SK-N-SH (cell line): Measurements from ENCODE around the gene CHD6. TPM values are rescaled to one million over a fixed set of nuclear protein-coding genes. Genes with fewer than 3 reads are reported as not detected.

Experiments used
- CTCF ChIA-PET: fragments of 300-600, 350-600 bp; formaldehyde crosslinking; extraction: SDS; loops from one replicate; lab custom pipeline; 2021; lab: Yijun Ruan, JAX
- POLR2A ChIA-PET: fragments of 350-600 bp; sonication (Branson Sonifier 250); formaldehyde crosslinking; extraction: SDS; loops from one replicate; lab custom pipeline; 2020; ENCODE audit warnings: antibody characterized with exemption, inconsistent platforms; lab: Yijun Ruan, JAX
- DNase-seq: peaks from one replicate; pipeline ENCODE4 v3.0.0; 2012
- H2AFZ ChIP-seq: fragments of 200-600 bp; sonication (generic); 2 replicates; pipeline ENCODE4 v1.8.1; 2016; ENCODE audit warnings: antibody characterized with exemption, mild to moderate bottlenecking, low read depth
- H3F3A ChIP-seq: fragments of 200-600 bp; sonication (generic); replicated peaks from 2 replicates; pipeline ENCODE3; 2016; ENCODE audit warnings: antibody characterized with exemption, mild to moderate bottlenecking; ENCODE audit not compliant: insufficient read depth
- H3K27ac ChIP-seq, 2 experiments: fragments of 200-500 bp in 1 of 2; fragments of 200-600 bp in 1 of 2; sonication (Bioruptor generic) in 1 of 2; sonication (generic), shearing (Covaris generic) in 1 of 2; 2 replicates each; pipeline versions ENCODE4 v1.5.1 to v1.6.1; 2014 to 2016; ENCODE audit warnings: low read depth in 2 of 2, inconsistent platforms in 1 of 2, low read length in 1 of 2, mild to moderate bottlenecking in 1 of 2, mixed read lengths in 1 of 2
- H3K27me3 ChIP-seq: fragments of 200-600 bp; sonication (generic), shearing (Covaris generic); 2 replicates; pipeline ENCODE4 v1.6.1; 2016; ENCODE audit warnings: mixed run types; ENCODE audit not compliant: insufficient read depth
- H3K36me3 ChIP-seq, 2 experiments: fragments of 200-500 bp in 1 of 2; fragments of 200-600 bp in 1 of 2; sonication (Bioruptor generic) in 1 of 2; sonication (generic) in 1 of 2; replicated peaks in 1 of 2; 2 replicates each; pipeline versions ENCODE3 to v1.5.1; 2014 to 2016; ENCODE audit warnings: low read length in 1 of 2, mild to moderate bottlenecking in 1 of 2; ENCODE audit not compliant: insufficient read depth in 2 of 2, control insufficient read depth in 1 of 2
- H3K4me1 ChIP-seq, 2 experiments: fragments of 200-500 bp in 1 of 2; fragments of 200-600 bp in 1 of 2; sonication (Bioruptor generic) in 1 of 2; sonication (generic), shearing (Covaris generic) in 1 of 2; 2 replicates each; pipeline versions ENCODE4 v1.5.1 to v1.6.1; 2014 to 2016; ENCODE audit warnings: low read depth in 1 of 2, low read length in 1 of 2, mixed run types in 1 of 2; ENCODE audit not compliant: insufficient read depth in 2 of 2, control insufficient read depth in 1 of 2
- H3K4me2 ChIP-seq: fragments of 200-600 bp; sonication (generic), shearing (Covaris generic); 2 replicates; pipeline ENCODE4 v1.6.1; 2017; ENCODE audit warnings: mixed run types
- H3K4me3 ChIP-seq, 2 experiments: fragments of 200-500 bp in 1 of 2; fragments of 200-600 bp in 1 of 2; sonication (Bioruptor generic) in 1 of 2; sonication (generic), shearing (Covaris generic) in 1 of 2; 2 replicates each; pipeline versions ENCODE4 v1.5.1 to v1.8.1; 2014 to 2016; ENCODE audit warnings: low read depth in 2 of 2, inconsistent platforms in 1 of 2, low read length in 1 of 2, mild to moderate bottlenecking in 1 of 2, mixed read lengths in 1 of 2, moderate library complexity in 1 of 2
- H3K79me2 ChIP-seq: fragments of 200-600 bp; sonication (generic); 2 replicates; pipeline ENCODE4 v1.8.1; 2017; ENCODE audit warnings: mild to moderate bottlenecking; ENCODE audit not compliant: insufficient read depth
- H3K9ac ChIP-seq: fragments of 200-600 bp; sonication (generic); 2 replicates; pipeline ENCODE4 v1.6.1; 2017; ENCODE audit warnings: mixed run types
- H3K9me2 ChIP-seq: fragments of 200-600 bp; sonication (generic); 2 replicates; pipeline ENCODE4 v1.6.1; 2017; ENCODE audit warnings: mixed run types
- H3K9me3 ChIP-seq: fragments of 200-600 bp; sonication (generic); 2 replicates; pipeline ENCODE4 v1.6.1; 2017; ENCODE audit warnings: mixed run types, mild to moderate bottlenecking, moderate library complexity
- H4K20me1 ChIP-seq: fragments of 200-600 bp; sonication (generic); 2 replicates; pipeline ENCODE4 v1.6.1; 2017; ENCODE audit warnings: mild to moderate bottlenecking, mixed run types; ENCODE audit not compliant: insufficient read depth
- EZH2phosphoT487 ChIP-seq: fragments of 200-600 bp; sonication (generic); IDR thresholded peaks from 2 replicates; pipeline ENCODE4 v1.6.1; 2017; ENCODE audit warnings: low read depth, mixed run types, mild to moderate bottlenecking, antibody characterized with exemption, moderate library complexity, borderline replicate concordance
- FOXJ3 ChIP-seq: sonication (generic); formaldehyde crosslinking; IDR thresholded peaks from 2 replicates; pipeline ENCODE4 v1.5.1; 2020; ENCODE audit warnings: mild to moderate bottlenecking, missing genetic modification reagents
- GATA2 ChIP-seq: sonication (generic); formaldehyde crosslinking; IDR thresholded peaks from 2 replicates; pipeline ENCODE4 v1.5.0; 2020; ENCODE audit warnings: mild to moderate bottlenecking, missing genetic modification reagents
- JUND ChIP-seq: IDR thresholded peaks from 2 replicates; pipeline ENCODE4 v1.4.0; 2012
- MEF2A ChIP-seq: IDR thresholded peaks from 2 replicates; pipeline ENCODE4 v1.4.0; 2012; ENCODE audit warnings: low read depth, borderline replicate concordance
- MXI1 ChIP-seq: IDR thresholded peaks from 2 replicates; pipeline ENCODE4 v1.6.1; 2012; ENCODE audit warnings: mild to moderate bottlenecking, low read depth, low read length, improper control_type of control experiment
- NRF1 ChIP-seq: IDR thresholded peaks from 2 replicates; pipeline ENCODE4 v1.6.1; 2012; ENCODE audit warnings: low read depth, mild to moderate bottlenecking, low read length
- RXRA ChIP-seq: IDR thresholded peaks from 2 replicates; pipeline ENCODE4 v1.4.0; 2012; ENCODE audit warnings: low read depth, mild to moderate bottlenecking, borderline replicate concordance
- SMC3 ChIP-seq: IDR thresholded peaks from 2 replicates; pipeline ENCODE4 v1.6.1; 2012; ENCODE audit warnings: low read depth, low read length, improper control_type of control experiment
- TCF12 ChIP-seq: IDR thresholded peaks from 2 replicates; pipeline ENCODE4 v1.4.0; 2012
- TEAD4 ChIP-seq: IDR thresholded peaks from 2 replicates; pipeline ENCODE4 v1.4.0; 2012; ENCODE audit warnings: mild to moderate bottlenecking, borderline replicate concordance; ENCODE audit not compliant: insufficient read depth
- WGBS: methylation state at CpG from one replicate; pipeline ENCODE4 v1.1.6; 2017; ENCODE audit warnings: low lambda C conversion rate; 5-methylcytosine and 5-hydroxymethylcytosine counted together
- polyA plus RNA-seq, 3 experiments: library from polyadenylated mRNA; depleted of rRNA; stranded (reverse); fragments of >200 nt; gene quantifications; 2 replicates each; pipeline ENCODE4 v1.2.3, GENCODE V29; 2012
- TF ChIP-seq, protein P1 (sequence below): IDR thresholded peaks from 2 replicates; pipeline ENCODE4 v1.4.0; 2012; ENCODE audit warnings: low read depth
- TF ChIP-seq, protein P2 (sequence below): fragments of 150-350 bp; IDR thresholded peaks from 2 replicates; pipeline ENCODE4 v1.6.1; 2016; ENCODE audit warnings: mild to moderate bottlenecking, low read depth, low read length

CHD6 gene
- polyA plus RNA-seq, 1 of the 3 experiments (the other 2 are of a cell fraction), result 7.1 TPM

DNA sequence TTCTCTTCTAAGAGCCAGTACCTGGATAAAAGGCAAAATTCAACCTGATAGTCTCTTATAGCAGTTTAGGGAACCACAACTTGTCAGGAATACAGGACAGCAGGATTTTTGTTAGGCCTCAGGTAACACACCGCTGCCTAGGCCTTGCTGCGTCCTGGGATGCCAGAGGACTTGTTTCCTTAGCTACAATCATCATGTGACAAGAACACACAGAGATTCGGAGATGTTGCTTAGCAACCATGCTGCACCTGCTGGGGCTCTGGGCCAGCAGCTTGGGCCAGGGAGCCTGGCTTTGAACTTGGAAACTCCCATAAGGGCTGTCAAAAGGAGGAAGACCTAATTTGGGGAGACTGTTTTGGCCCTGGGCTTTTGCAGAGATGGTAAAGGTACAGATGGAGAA, 36.1 kb upstream of the CHD6 start:
- WGBS, result 34% methylated on average over 3 of the region's 3 CpGs
- TF ChIP-seq FOXJ3 (CRISPR knock-in tag) (no peak), JUND (no peak), MXI1 (no peak), MEF2A (no peak), GATA2 (no peak), SMC3 (no peak), EZH2phosphoT487 (no peak)
- TF ChIP-seq, protein P1, sequence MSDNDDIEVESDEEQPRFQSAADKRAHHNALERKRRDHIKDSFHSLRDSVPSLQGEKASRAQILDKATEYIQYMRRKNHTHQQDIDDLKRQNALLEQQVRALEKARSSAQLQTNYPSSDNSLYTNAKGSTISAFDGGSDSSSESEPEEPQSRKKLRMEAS, result no peak
- Histone ChIP-seq H3K36me3 (no peaks in the 10 kb centered on the region), H3K4me1 (peaks cover 0 to 7% of the 10 kb centered on the region in 2 experiments; a peak in 1 of 4 replicates), H4K20me1 (no peaks in the 10 kb centered on the region), H3K9me2 (no peaks in the 10 kb centered on the region), H3K27ac (no peak overlapping the region), H3K4me3 (no peak overlapping the region), H3K9me3 (no peaks in the 10 kb centered on the region), H2AFZ (no peak overlapping the region), H3K27me3 (no peaks in the 10 kb centered on the region; the same call in 1 of the 2 replicates), H3K79me2 (no peaks in the 10 kb centered on the region), H3F3A (no peaks in the 10 kb centered on the region), H3K9ac (no peak overlapping the region), H3K4me2 (no peak overlapping the region)
- DNase-seq, result no peak
- ChIA-PET POLR2A (no interaction called here), CTCF (interaction anchor here (2.6 kb wide), 1 partner anchor 12 kb away, joined by 5 read pairs; no protein-coding TSS in a partner anchor)

DNA sequence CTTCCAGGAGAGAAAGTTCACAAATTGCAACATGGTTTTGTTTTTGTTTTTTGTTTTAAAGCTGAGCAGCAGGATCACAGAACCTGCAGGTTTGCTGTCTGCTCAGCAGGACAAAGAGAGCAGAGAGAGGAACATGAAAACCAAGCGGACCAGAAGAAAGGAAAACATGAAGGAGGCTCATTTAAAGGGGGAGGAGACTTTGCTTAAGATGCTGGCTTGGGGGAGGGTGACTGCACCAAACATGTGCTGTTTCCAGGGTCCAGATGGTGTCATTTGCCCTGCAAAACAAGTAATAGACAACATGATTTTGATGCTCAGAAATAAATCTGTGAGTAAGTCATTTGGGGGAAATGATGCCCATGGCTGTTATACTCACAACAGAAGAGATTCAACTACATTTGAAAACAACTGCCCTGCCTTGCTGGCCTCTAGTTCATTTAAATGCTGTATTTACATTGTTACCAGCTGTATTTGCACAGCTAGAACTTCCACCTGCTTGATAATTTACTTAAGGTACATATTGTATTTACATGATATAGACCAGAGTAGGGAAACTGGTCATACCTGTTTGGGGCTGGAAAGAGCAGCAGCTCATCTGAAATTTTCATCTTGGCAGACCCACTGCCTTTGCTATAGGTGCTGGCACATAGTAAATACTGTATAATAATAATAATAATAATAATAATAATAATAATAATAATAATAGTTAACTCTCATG, 32.2 kb upstream of the CHD6 start:
- no peak overlapping the region for H3K9ac ChIP-seq
- CTCF ChIA-PET, result no interaction called here
- H3K27ac ChIP-seq, result no peak overlapping the region
- no peak overlapping the region for H2AFZ ChIP-seq
- peaks cover 7% of the 10 kb centered on the region; the same call in 1 of the 2 replicates for H3K27me3 ChIP-seq
- H3K79me2 ChIP-seq, result no peaks in the 10 kb centered on the region
- H3K4me2 ChIP-seq, result no peak overlapping the region
- no peaks in the 10 kb centered on the region for H3K36me3 ChIP-seq
- H3F3A ChIP-seq, result no peaks in the 10 kb centered on the region
- POLR2A ChIA-PET, result no interaction called here
- no peaks in the 10 kb centered on the region for H3K9me3 ChIP-seq
- TF ChIP-seq NRF1 (no peak), TEAD4 (no peak), RXRA (no peak), TCF12 (no peak), MXI1 (no peak)
- TF ChIP-seq, protein P2, sequence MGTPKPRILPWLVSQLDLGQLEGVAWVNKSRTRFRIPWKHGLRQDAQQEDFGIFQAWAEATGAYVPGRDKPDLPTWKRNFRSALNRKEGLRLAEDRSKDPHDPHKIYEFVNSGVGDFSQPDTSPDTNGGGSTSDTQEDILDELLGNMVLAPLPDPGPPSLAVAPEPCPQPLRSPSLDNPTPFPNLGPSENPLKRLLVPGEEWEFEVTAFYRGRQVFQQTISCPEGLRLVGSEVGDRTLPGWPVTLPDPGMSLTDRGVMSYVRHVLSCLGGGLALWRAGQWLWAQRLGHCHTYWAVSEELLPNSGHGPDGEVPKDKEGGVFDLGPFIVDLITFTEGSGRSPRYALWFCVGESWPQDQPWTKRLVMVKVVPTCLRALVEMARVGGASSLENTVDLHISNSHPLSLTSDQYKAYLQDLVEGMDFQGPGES, result no peak
- H4K20me1 ChIP-seq, result no peaks in the 10 kb centered on the region
- DNase-seq, result no peak
- H3K9me2 ChIP-seq, result no peaks in the 10 kb centered on the region
- 26% methylated on average over 1 of the region's 1 CpG for WGBS
- no peak overlapping the region for H3K4me3 ChIP-seq
- no peaks in the 10 kb centered on the region for H3K4me1 ChIP-seq
